Type B pancreatic cell (in vitro differentiated cells): ENCODE data around the gene HRAS. TPM values are rescaled to one million over a fixed set of nuclear protein-coding genes. Genes with fewer than 3 reads are reported as not detected.
A peak's percentile ranks its signal among the peaks of the same experiment; 100 is the strongest.

Source experiments
- DNase-seq: peaks from one replicate; pipeline ENCODE4 v3.0.0; 2021; ENCODE audit warnings: mixed read lengths; ENCODE audit not compliant: unreplicated experiment; ENCODE audit errors: extremely low spot score
- H3K27ac Mint-ChIP-seq: 2 replicates; pipeline ENCODE4 v1.8.0; 2021; ENCODE audit warnings: mild to moderate bottlenecking, mixed read lengths
- H3K27me3 Mint-ChIP-seq: 2 replicates; pipeline ENCODE4 v1.8.0; 2021; ENCODE audit warnings: mixed read lengths
- H3K36me3 Mint-ChIP-seq: 2 replicates; pipeline ENCODE4 v1.8.0; 2021; ENCODE audit warnings: mixed read lengths
- H3K4me1 Mint-ChIP-seq: one replicate; pipeline ENCODE4 v1.8.0; 2021; ENCODE audit warnings: mixed read lengths; ENCODE audit not compliant: unreplicated experiment
- H3K4me3 Mint-ChIP-seq: 2 replicates; pipeline ENCODE4 v1.8.0; 2021; ENCODE audit warnings: mild to moderate bottlenecking, mixed read lengths
- H3K9me3 Mint-ChIP-seq: 2 replicates; pipeline ENCODE4 v1.8.0; 2021; ENCODE audit warnings: mixed read lengths
- CTCF ChIP-seq: fragments of 200-600 bp; sonication (generic); conservative IDR thresholded peaks from 2 replicates; pipeline ENCODE4 v1.5.0; 2021; ENCODE audit warnings: antibody characterized with exemption, mild to moderate bottlenecking
- total RNA-seq: library from RNA; stranded (reverse); gene quantifications from 2 replicates; pipeline ENCODE4 v1.2.1, GENCODE V29; 2021; ENCODE audit warnings: low replicate concordance

The HRAS gene
- total RNA-seq, 1 donor from 2014 or later: 63.1 TPM

- Mint-ChIP-seq H3K9me3 (no peaks in the 10 kb centered on the region), H3K27ac (no peak overlapping the region), H3K4me3 (peak overlapping the region; percentile 51), H3K27me3 (peaks cover 16% of the 10 kb centered on the region), H3K4me1 (no peaks in the 10 kb centered on the region), H3K36me3 (no peaks in the 10 kb centered on the region)
- DNase-seq: peak; percentile 67
- no peak for TF ChIP-seq CTCF
Observed at GRCh38 chr11:533586-534395, 1.6 kb downstream of the HRAS start.

GRCh38 chr11:532986-533585 is 2.3 kb downstream of the HRAS start:
- Mint-ChIP-seq H3K9me3 (no peaks in the 10 kb centered on the region), H3K4me1 (no peaks in the 10 kb centered on the region), H3K27ac (no peak overlapping the region), H3K4me3 (no peak overlapping the region), H3K36me3 (no peaks in the 10 kb centered on the region), H3K27me3 (peaks cover 9% of the 10 kb centered on the region)
- peak; percentile 73 for DNase-seq
- no peak for TF ChIP-seq CTCF

GRCh38 chr11:532527-532985 is 2.8 kb downstream of the HRAS start:
- no peak for DNase-seq

GRCh38 chr11:531919-532526 is 3.4 kb downstream of the HRAS start:
- no peaks in the 10 kb centered on the region for H3K4me1 Mint-ChIP-seq
- peaks cover 5% of the 10 kb centered on the region for H3K27me3 Mint-ChIP-seq
- H3K36me3 Mint-ChIP-seq: no peaks in the 10 kb centered on the region
- peak overlapping the region; percentile 64 for H3K4me3 Mint-ChIP-seq
- TF ChIP-seq CTCF: no peak
- H3K9me3 Mint-ChIP-seq: no peaks in the 10 kb centered on the region
- H3K27ac Mint-ChIP-seq: no peak overlapping the region
- no peak for DNase-seq

More at GRCh38 chr11:532527-532985, 2.8 kb downstream of the HRAS start:
- peaks cover 5% of the 10 kb centered on the region for H3K27me3 Mint-ChIP-seq
- no peak overlapping the region for H3K4me3 Mint-ChIP-seq
- no peak for TF ChIP-seq CTCF
- H3K4me1 Mint-ChIP-seq: no peaks in the 10 kb centered on the region
- H3K9me3 Mint-ChIP-seq: no peaks in the 10 kb centered on the region
- no peak overlapping the region for H3K27ac Mint-ChIP-seq
- H3K36me3 Mint-ChIP-seq: no peaks in the 10 kb centered on the region

- H3K27ac Mint-ChIP-seq: no peak overlapping the region
- H3K4me1 Mint-ChIP-seq: no peaks in the 10 kb centered on the region
- peak; percentile 68 for DNase-seq
- H3K9me3 Mint-ChIP-seq: no peaks in the 10 kb centered on the region
- peak overlapping the region; percentile 64 for H3K4me3 Mint-ChIP-seq
- no peaks in the 10 kb centered on the region for H3K36me3 Mint-ChIP-seq
- peaks cover 2% of the 10 kb centered on the region for H3K27me3 Mint-ChIP-seq
- no peak for TF ChIP-seq CTCF
Observed at GRCh38 chr11:530960-531831, 4.2 kb downstream of the HRAS start.
